GM20000 (cell line): ENCODE results near the gene COL15A1.

Source experiments
- DNase-seq: peaks from one replicate; pipeline ENCODE4 v3.0.0; 2012; ENCODE audit warnings: low spot score
- TF ChIP-seq, protein P1 (sequence below): IDR thresholded peaks from 2 replicates; pipeline ENCODE4 v1.5.1; 2012; ENCODE audit warnings: mild to moderate bottlenecking, control low read depth; ENCODE audit errors: extremely low read depth, missing control alignments

Gene COL15A1

DNA sequence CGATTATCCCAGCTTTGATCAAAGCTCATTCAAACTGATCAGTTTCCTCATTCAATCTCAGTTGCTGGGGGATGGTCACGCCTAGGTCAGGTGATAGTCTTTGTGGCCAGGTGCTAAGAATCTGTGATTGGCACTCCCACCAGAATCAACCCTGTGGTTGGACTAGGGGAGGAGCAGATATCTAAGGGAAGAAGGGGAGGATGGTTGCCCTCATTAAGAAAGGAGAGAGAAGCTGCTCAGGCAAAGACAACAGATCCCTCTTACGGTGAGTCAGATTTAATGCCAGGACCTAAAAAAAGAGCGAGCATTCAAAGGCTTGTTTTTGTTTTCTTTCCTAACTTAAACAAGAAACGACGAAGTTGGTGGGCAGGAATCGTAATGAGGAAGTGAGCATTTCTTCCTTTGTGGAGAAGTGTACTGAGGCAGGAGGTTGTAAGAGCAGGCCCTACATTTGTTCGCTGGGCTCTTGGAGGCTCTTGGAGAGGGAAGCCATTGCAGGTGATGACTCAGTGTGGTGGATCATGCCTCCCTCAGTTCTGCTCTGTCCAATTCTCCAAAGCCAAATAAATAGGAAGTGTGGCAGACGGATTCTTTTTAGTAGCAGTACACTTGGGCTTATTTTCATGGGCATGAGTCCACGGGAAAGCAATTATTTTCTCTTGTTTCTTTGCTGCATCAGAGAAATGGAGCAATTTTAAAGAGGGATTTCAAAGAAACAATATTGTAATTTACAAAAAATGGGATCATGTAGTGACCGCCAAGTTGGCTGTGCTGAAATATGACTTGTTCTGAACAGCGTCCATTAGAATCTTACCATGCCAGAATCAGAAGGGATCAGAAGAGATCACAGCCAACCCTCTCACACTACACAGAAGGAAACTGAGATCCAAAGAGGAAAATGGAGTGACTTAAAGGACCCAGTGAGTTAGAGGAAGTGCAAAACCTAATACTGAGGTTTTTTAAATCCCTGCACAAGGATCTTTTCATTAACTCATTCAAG, 142.5 kb downstream of the COL15A1 start:
- TF ChIP-seq, protein P1, sequence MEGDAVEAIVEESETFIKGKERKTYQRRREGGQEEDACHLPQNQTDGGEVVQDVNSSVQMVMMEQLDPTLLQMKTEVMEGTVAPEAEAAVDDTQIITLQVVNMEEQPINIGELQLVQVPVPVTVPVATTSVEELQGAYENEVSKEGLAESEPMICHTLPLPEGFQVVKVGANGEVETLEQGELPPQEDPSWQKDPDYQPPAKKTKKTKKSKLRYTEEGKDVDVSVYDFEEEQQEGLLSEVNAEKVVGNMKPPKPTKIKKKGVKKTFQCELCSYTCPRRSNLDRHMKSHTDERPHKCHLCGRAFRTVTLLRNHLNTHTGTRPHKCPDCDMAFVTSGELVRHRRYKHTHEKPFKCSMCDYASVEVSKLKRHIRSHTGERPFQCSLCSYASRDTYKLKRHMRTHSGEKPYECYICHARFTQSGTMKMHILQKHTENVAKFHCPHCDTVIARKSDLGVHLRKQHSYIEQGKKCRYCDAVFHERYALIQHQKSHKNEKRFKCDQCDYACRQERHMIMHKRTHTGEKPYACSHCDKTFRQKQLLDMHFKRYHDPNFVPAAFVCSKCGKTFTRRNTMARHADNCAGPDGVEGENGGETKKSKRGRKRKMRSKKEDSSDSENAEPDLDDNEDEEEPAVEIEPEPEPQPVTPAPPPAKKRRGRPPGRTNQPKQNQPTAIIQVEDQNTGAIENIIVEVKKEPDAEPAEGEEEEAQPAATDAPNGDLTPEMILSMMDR: no peak
- no peak for DNase-seq

DNA sequence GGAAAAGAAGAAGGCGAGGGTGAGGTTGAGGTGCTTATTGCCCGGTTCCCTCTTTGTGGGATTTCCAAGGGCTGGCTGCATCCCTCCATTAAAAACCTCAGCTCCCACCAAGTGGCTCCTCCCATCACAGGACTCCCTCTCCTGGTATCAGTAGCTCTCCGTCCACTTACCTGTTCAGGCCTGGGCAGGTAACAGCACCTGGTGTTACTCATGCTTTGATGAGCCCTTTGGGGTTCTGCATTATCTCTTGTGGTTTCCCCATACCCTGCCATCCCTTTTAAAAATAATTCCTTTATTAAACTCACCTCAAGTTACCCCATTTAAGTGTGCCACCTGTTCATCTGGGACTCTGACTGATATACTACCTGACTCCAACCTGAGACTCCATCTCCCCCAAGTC, 143.8 kb downstream of the COL15A1 start:
- no peak for DNase-seq
- TF ChIP-seq, protein P1: no peak

DNA sequence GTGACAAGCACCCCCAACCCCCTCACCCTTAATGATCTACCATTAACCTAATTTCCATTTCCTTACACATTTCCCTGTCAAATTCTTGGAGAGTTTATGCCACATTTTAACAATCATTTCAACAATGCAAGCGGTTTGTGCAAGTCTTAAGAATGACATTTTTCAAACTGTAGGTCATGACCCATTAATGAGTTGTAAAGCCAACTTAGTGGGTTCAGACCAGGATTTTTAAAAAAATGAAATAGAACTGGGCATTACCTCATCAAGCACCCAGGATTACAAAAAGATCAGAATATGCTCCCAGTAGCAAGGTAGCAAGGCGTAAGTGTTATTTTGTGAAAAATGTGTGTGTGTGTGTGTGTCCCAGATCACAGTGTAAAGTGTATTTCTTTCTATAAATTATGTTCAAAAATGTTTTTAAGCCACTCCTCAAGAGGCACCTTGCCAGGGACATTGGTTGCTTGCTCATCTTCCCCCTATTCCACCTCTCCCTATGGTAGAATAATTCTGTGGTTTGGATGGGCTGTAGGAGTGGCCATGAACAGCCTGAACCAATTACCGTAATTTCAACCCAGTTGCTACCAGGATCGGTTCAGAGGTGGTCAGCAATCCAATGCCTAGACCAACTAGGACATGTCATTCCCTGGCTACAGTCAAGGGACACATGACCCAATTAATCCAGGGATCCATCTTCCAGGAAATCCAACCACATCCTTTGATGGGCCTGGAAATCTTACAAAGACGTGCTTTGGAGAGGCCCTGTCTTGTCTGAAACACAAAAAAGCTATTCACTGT, 146.8 kb downstream of the COL15A1 start:
- DNase-seq: no peak
- TF ChIP-seq, protein P1: no peak

- TF ChIP-seq, protein P1: no peak
- DNase-seq: no peak
These were observed 149.2 kb downstream of the COL15A1 start for GRCh38 chr9:99092643-99093491.

GRCh38 chr9:99093492-99093791, 149.7 kb downstream of the COL15A1 start:
- TF ChIP-seq, protein P1: no peak

DNA sequence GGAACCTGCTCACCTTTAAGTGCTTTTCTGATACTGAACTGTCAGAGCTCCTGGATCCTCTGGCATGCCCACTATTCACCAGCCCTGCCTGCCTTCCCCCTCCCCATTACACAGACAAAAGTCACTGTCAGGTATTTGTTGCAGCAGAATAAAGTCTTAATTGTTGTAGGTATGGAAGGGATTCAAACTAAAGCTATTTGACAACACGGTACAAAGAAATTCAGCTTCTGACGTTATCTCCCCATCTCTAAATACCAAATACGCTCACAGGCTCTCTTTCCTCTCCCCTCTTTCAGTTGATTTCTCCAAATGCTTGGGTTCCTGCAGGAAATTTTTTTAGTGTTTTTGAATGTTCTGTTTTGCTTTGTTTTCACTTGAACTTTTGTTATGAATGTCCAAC, 151.9 kb downstream of the COL15A1 start:
- no peak for DNase-seq
- TF ChIP-seq, protein P1: no peak

More at GRCh38 chr9:99093492-99093791, 149.7 kb downstream of the COL15A1 start:
- no peak for DNase-seq
